DND-41 (cell line): Measurements from ENCODE around the gene GRHL3.

ENCODE experiments used
- ATAC-seq: fragments of 200-7000 bp; cut with Tn5 transposase; 3 replicates; pipeline ENCODE4 v1.9.1; 2021; ENCODE audit warnings: low read depth; ENCODE audit not compliant: insufficient read depth
- DNase-seq: peaks from one replicate; pipeline ENCODE4 v3.0.0-alpha.2; 2020
- H2AFZ ChIP-seq: 2 replicates; pipeline ENCODE4 v1.6.0; 2012; ENCODE audit warnings: low read depth, low read length
- H3K27ac ChIP-seq: 2 replicates; pipeline ENCODE4 v1.5.1; 2012; ENCODE audit warnings: low read length, inconsistent platforms
- H3K27me3 ChIP-seq: fragments of 200-600 bp; sonication (generic); 2 replicates; pipeline ENCODE4 v1.6.0; 2012; ENCODE audit warnings: low read length, mild to moderate bottlenecking, inconsistent platforms; ENCODE audit not compliant: insufficient read depth, poor library complexity
- H3K36me3 ChIP-seq: 2 replicates; pipeline ENCODE4 v1.5.1; 2012; ENCODE audit warnings: low read length, inconsistent platforms; ENCODE audit not compliant: insufficient read depth
- H3K4me1 ChIP-seq: 2 replicates; pipeline ENCODE4 v1.5.1; 2012; ENCODE audit warnings: mild to moderate bottlenecking, low read length; ENCODE audit not compliant: insufficient read depth
- H3K4me2 ChIP-seq: 2 replicates; pipeline ENCODE4 v1.6.0; 2012; ENCODE audit warnings: mild to moderate bottlenecking, moderate library complexity, low read length, inconsistent platforms; ENCODE audit not compliant: insufficient read depth
- H3K4me3 ChIP-seq, 2 experiments: fragments of 200-600 bp in 1 of 2; shearing (Covaris generic) in 1 of 2; 2 replicates each; pipeline ENCODE4 v1.5.1; 2012 to 2016; ENCODE audit warnings: inconsistent platforms in 2 of 2, low read length in 2 of 2, mild to moderate bottlenecking in 2 of 2, low read depth in 1 of 2, moderate library complexity in 1 of 2
- H3K79me2 ChIP-seq: 2 replicates; pipeline ENCODE4 v1.6.0; 2012; ENCODE audit warnings: low read length, inconsistent platforms; ENCODE audit not compliant: insufficient read depth
- H3K9ac ChIP-seq: 2 replicates; pipeline ENCODE4 v1.6.0; 2012; ENCODE audit warnings: low read depth, mild to moderate bottlenecking, inconsistent platforms, low read length, moderate library complexity
- H3K9me3 ChIP-seq: 2 replicates; pipeline ENCODE4 v1.5.1; 2012; ENCODE audit warnings: low read length, moderate library complexity, mild to moderate bottlenecking, inconsistent platforms; ENCODE audit not compliant: insufficient read depth, severe bottlenecking
- H4K20me1 ChIP-seq: 2 replicates; pipeline ENCODE4 v1.6.0; 2012; ENCODE audit warnings: low read length; ENCODE audit not compliant: insufficient read depth
- EZH2 ChIP-seq: IDR thresholded peaks from 3 replicates; pipeline ENCODE4 v1.6.1; 2012; ENCODE audit warnings: borderline replicate concordance, low read depth, mild to moderate bottlenecking, moderate library complexity, low read length, inconsistent platforms; ENCODE audit not compliant: severe bottlenecking
- TF ChIP-seq, protein P1 (sequence below): IDR thresholded peaks from 2 replicates; pipeline ENCODE4 v1.5.1; 2012; ENCODE audit warnings: borderline replicate concordance, low read length, moderate library complexity, mild to moderate bottlenecking; ENCODE audit not compliant: poor library complexity, severe bottlenecking; ENCODE audit errors: extremely low read depth

The GRHL3 gene

DNA sequence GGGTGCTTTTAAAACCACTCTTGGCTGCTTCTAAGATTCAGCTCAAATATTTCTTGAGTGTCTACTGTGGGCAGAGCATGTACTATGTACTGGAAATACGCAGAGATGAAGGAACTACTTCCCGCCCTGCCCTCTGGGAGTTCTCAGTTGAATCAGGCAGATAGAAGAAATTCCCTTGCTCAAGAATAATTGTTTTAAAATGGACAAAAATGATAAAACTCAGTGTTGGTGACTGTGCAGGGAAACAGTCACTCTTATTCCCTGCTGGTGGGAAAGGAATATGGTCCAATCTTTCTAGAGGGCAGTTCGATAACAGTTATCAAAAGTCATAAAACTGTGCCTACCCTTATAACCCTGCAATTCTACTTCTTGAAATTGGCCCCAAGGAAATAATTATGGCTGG, 16.9 kb upstream of the GRHL3 start:
- Histone ChIP-seq H3K27ac (no peak overlapping the region), H3K4me2 (no peak overlapping the region), H3K36me3 (no peaks in the 10 kb centered on the region), H3K4me3 (no peak overlapping the region), H4K20me1 (peaks cover 4% of the 10 kb centered on the region; the same call in 1 of the 2 replicates), H3K9me3 (no peaks in the 10 kb centered on the region), H3K9ac (no peak overlapping the region), H3K4me1 (no peaks in the 10 kb centered on the region), H3K79me2 (no peaks in the 10 kb centered on the region), H3K27me3 (peaks cover 54% of the 10 kb centered on the region), H2AFZ (no peak overlapping the region)
- TF ChIP-seq, protein P1, sequence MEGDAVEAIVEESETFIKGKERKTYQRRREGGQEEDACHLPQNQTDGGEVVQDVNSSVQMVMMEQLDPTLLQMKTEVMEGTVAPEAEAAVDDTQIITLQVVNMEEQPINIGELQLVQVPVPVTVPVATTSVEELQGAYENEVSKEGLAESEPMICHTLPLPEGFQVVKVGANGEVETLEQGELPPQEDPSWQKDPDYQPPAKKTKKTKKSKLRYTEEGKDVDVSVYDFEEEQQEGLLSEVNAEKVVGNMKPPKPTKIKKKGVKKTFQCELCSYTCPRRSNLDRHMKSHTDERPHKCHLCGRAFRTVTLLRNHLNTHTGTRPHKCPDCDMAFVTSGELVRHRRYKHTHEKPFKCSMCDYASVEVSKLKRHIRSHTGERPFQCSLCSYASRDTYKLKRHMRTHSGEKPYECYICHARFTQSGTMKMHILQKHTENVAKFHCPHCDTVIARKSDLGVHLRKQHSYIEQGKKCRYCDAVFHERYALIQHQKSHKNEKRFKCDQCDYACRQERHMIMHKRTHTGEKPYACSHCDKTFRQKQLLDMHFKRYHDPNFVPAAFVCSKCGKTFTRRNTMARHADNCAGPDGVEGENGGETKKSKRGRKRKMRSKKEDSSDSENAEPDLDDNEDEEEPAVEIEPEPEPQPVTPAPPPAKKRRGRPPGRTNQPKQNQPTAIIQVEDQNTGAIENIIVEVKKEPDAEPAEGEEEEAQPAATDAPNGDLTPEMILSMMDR = no peak
- no peak for TF ChIP-seq EZH2
- ATAC-seq = no peak
- no peak for DNase-seq

DNA sequence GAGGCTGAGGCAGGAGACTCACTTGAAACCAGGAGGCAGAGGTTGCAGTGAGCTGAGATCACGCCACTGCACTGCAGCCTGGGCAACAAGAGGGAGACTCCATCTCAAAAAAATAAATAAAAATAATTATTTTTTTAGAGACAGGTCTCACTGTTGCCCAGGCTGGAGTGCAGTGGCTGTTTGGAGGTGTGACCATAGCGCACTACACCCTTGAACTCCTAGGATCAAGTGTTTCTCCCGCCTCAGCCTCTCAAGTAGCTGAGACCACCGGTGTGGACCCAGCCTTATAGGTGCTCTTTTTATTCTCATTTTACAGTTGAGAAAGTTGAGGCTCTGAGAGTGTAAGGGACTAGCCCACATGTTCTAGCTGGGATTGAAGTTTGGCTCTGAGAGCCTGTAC, 15.6 kb upstream of the GRHL3 start:
- Histone ChIP-seq H2AFZ (no peak overlapping the region), H3K4me3 (no peak overlapping the region), H3K27ac (no peak overlapping the region), H4K20me1 (0 out of 2 replicates have a peak, but pooled peaks cover 4% of the 10 kb centered on the region), H3K4me1 (no peaks in the 10 kb centered on the region), H3K4me2 (no peak overlapping the region), H3K9ac (no peak overlapping the region), H3K79me2 (no peaks in the 10 kb centered on the region), H3K9me3 (no peaks in the 10 kb centered on the region), H3K36me3 (no peaks in the 10 kb centered on the region), H3K27me3 (peaks cover 54% of the 10 kb centered on the region)
- DNase-seq (no peak), ATAC-seq (no peak)
- TF ChIP-seq, protein P1 = no peak
- no peak for TF ChIP-seq EZH2

DNA sequence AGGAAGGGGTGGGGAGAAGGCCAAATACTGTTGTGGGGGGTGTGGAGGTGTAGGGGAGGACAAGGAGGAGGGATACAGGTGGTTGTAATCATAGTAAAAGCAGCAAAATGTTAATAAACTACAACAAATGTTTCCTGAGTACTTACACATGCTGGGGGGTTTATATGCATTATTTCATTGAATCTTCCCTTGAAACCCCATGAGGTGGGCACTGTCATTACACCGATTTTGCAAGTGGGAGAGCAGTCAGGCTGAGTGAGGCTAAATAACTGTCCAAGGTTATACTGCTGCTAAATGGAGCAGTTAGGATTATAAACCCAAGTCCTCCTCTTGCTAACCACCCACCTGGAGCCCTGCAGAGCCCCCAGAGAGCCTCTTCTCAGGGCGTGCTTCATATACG, 14.4 kb upstream of the GRHL3 start:
- Histone ChIP-seq H3K79me2 (no peaks in the 10 kb centered on the region), H3K4me1 (no peaks in the 10 kb centered on the region), H3K9ac (no peak overlapping the region), H3K4me2 (no peak overlapping the region), H3K27me3 (peaks cover 65% of the 10 kb centered on the region), H3K9me3 (no peaks in the 10 kb centered on the region), H3K4me3 (no peak overlapping the region), H3K36me3 (no peaks in the 10 kb centered on the region), H2AFZ (no peak overlapping the region), H3K27ac (no peak overlapping the region), H4K20me1 (0 out of 2 replicates have a peak, but pooled peaks cover 9% of the 10 kb centered on the region)
- no peak for ATAC-seq
- no peak for DNase-seq
- TF ChIP-seq, protein P1 = no peak
- no peak for TF ChIP-seq EZH2

DNA sequence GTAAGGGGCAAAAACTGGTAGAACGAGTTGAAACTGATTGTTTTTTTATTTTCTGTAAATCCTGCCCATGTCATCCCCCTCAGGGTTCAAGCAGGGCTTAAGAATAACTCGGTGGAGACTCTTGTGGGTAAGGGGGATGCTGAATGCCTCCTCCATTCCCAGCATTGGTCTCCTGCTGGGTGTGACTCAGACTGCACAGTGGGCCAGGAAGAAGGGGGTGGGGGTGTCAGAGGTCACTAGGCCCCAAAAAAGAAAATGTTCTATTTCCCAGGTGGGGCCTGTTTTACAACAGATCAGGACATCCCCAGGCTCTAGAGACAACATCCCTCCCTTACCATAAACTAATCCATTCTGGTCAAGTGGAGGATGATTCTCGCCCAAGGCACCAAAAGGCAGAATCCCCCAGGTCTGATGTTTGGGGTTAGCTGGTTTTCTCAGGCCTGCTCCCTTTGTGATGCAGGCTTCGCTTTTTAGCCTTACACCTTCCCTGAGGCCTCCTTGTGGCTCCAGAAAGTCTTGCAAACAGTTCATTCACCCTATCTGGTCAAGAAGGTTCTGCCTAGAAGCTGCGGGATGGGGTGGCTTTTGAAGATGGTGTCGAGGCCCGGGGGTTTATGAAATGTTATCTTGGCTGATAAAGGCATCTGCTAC, 10.7 kb upstream of the GRHL3 start:
- no peak for DNase-seq
- H3K4me2 ChIP-seq = no peak overlapping the region
- TF ChIP-seq, protein P1 = no peak
- TF ChIP-seq EZH2 = no peak
- no peaks in the 10 kb centered on the region for H3K79me2 ChIP-seq
- H3K27ac ChIP-seq = no peak overlapping the region
- H3K9me3 ChIP-seq = no peaks in the 10 kb centered on the region
- H3K27me3 ChIP-seq = peaks cover 71% of the 10 kb centered on the region
- peaks cover 16% of the 10 kb centered on the region; the same call in 1 of the 2 replicates for H4K20me1 ChIP-seq
- ATAC-seq = no peak
- H3K4me1 ChIP-seq = no peaks in the 10 kb centered on the region
- no peak overlapping the region for H3K4me3 ChIP-seq
- H3K9ac ChIP-seq = no peak overlapping the region
- no peak overlapping the region for H2AFZ ChIP-seq
- no peaks in the 10 kb centered on the region for H3K36me3 ChIP-seq
